H1 (cell line): ENCODE data around the gene PPAT. TPM values are rescaled to one million over a fixed set of nuclear protein-coding genes. Genes with fewer than 3 reads are reported as not detected.
A peak's percentile ranks its signal among the peaks of the same experiment; 100 is the strongest.

Experiments used
- CTCF ChIA-PET: fragments of 300-600 bp; sonication (Branson Sonifier 250); formaldehyde crosslinking; loops from one replicate; lab custom pipeline; 2021; ENCODE audit not compliant: partially characterized antibody; lab: Charles Lee
- POLR2A ChIA-PET: fragments of 300-600 bp; sonication (Branson Sonifier 250); formaldehyde crosslinking; loops from one replicate; lab custom pipeline; 2021; ENCODE audit warnings: inconsistent platforms; ENCODE audit not compliant: partially characterized antibody; lab: Charles Lee
- DNase-seq, 2 experiments: peaks; one replicate each; pipeline versions ENCODE4 v3.0.0 to v3.0.0-alpha.2; 2010 to 2022; ENCODE audit warnings: low spot score in 2 of 2, low read depth in 1 of 2, mixed read lengths in 1 of 2
- FAIRE-seq: peaks from 2 replicates; lab custom pipeline; 2011; peaks lifted over from hg19 to GRCh38; lab: Jason Lieb, UNC
- H2AFZ ChIP-seq: 2 replicates; pipeline ENCODE4 v1.8.1; 2012; ENCODE audit warnings: low read length, inconsistent platforms
- H2AK5ac ChIP-seq: 2 replicates; pipeline ENCODE4 v1.6.1; 2013; ENCODE audit warnings: low read depth, low read length
- H2BK120ac ChIP-seq: replicated peaks from 2 replicates; pipeline ENCODE3; 2013; ENCODE audit warnings: low read depth, low read length, inconsistent platforms
- H2BK12ac ChIP-seq: 2 replicates; pipeline ENCODE4 v1.6.1; 2013; ENCODE audit warnings: low read depth, low read length
- H2BK15ac ChIP-seq: 2 replicates; pipeline ENCODE4 v1.6.1; 2013; ENCODE audit warnings: low read length
- H2BK20ac ChIP-seq: 2 replicates; pipeline ENCODE4 v1.6.1; 2013; ENCODE audit warnings: low read length
- H2BK5ac ChIP-seq: 2 replicates; pipeline ENCODE4 v1.6.1; 2013; ENCODE audit warnings: low read depth, low read length
- H3K14ac ChIP-seq: 2 replicates; pipeline ENCODE4 v1.6.1; 2013; ENCODE audit warnings: inconsistent platforms; ENCODE audit not compliant: insufficient read length
- H3K18ac ChIP-seq: 2 replicates; pipeline ENCODE4 v1.6.1; 2013; ENCODE audit warnings: low read length; ENCODE audit errors: extremely low read depth
- H3K23ac ChIP-seq: 2 replicates; pipeline ENCODE4 v1.6.1; 2013; ENCODE audit warnings: inconsistent platforms; ENCODE audit not compliant: insufficient read length
- H3K23me2 ChIP-seq: 2 replicates; pipeline ENCODE4 v1.6.1; 2013; ENCODE audit warnings: low read depth, low read length
- H3K27ac ChIP-seq: 2 replicates; pipeline ENCODE4 v1.6.1; 2011; ENCODE audit warnings: low read depth, low read length, inconsistent platforms
- H3K27me3 ChIP-seq, 4 experiments: replicated peaks in 1 of 4; 1 replicate in 1 of 4; 2 replicates in 3 of 4; pipeline versions ENCODE4 v1.6.1 to v1.8.1; 2011 to 2013; ENCODE audit warnings: low read length in 3 of 4, mild to moderate bottlenecking in 3 of 4, inconsistent platforms in 2 of 4, mixed read lengths in 2 of 4, moderate library complexity in 1 of 4; ENCODE audit not compliant: control insufficient read depth in 3 of 4, insufficient read depth in 3 of 4; ENCODE audit errors: extremely low read depth in 1 of 4
- H3K36me3 ChIP-seq, 4 experiments: 2 replicates each; pipeline versions ENCODE4 v1.6.1 to v1.8.1; 2011 to 2013; ENCODE audit warnings: mild to moderate bottlenecking in 4 of 4, low read length in 3 of 4, moderate library complexity in 2 of 4, control low read depth in 1 of 4, inconsistent platforms in 1 of 4; ENCODE audit not compliant: insufficient read depth in 4 of 4, control insufficient read depth in 2 of 4
- H3K4ac ChIP-seq: replicated peaks from 2 replicates; pipeline ENCODE3; 2013; ENCODE audit warnings: low read length, low read depth, mixed read lengths, inconsistent platforms; ENCODE audit not compliant: insufficient read length
- H3K4me1 ChIP-seq, 4 experiments: replicated peaks in 1 of 4; 1 replicate in 1 of 4; 2 replicates in 3 of 4; pipeline versions ENCODE4 v1.6.1 to v1.8.1; 2011 to 2013; ENCODE audit warnings: low read length in 3 of 4, inconsistent platforms in 2 of 4, mixed read lengths in 1 of 4; ENCODE audit not compliant: insufficient read depth in 4 of 4, control insufficient read depth in 3 of 4
- H3K4me2 ChIP-seq, 2 experiments: 2 replicates each; pipeline versions ENCODE4 v1.6.1 to v1.8.1; 2011 to 2013; ENCODE audit warnings: low read depth in 2 of 2, low read length in 2 of 2, control low read depth in 1 of 2, inconsistent platforms in 1 of 2, mild to moderate bottlenecking in 1 of 2; ENCODE audit not compliant: insufficient read depth in 1 of 2
- H3K4me3 ChIP-seq, 4 experiments: fragments of 200-600, 300-600 bp in 1 of 4; sonication (generic), shearing (Covaris generic), sonication (Bioruptor Twin) in 1 of 4; 2 replicates each; pipeline versions ENCODE4 v1.5.1 to v1.8.1; 2011 to 2016; ENCODE audit warnings: low read length in 4 of 4, low read depth in 3 of 4, control low read depth in 2 of 4, inconsistent platforms in 2 of 4, mild to moderate bottlenecking in 2 of 4, mixed read lengths in 1 of 4, moderate library complexity in 1 of 4; ENCODE audit not compliant: insufficient read depth in 2 of 4; ENCODE audit errors: extremely low read depth in 1 of 4
- H3K56ac ChIP-seq: replicated peaks from 2 replicates; pipeline ENCODE3; 2013; ENCODE audit warnings: low read depth, mild to moderate bottlenecking, mixed read lengths, low read length, inconsistent platforms; ENCODE audit not compliant: insufficient read length
- H3K79me1 ChIP-seq: 2 replicates; pipeline ENCODE4 v1.6.1; 2013; ENCODE audit warnings: low read depth, low read length, control low read depth
- H3K79me2 ChIP-seq, 2 experiments: 2 replicates each; pipeline versions ENCODE4 v1.6.1 to v1.8.1; 2012 to 2013; ENCODE audit warnings: low read length in 2 of 2, mild to moderate bottlenecking in 2 of 2, inconsistent platforms in 1 of 2; ENCODE audit not compliant: insufficient read depth in 2 of 2, control insufficient read depth in 1 of 2
- H3K9ac ChIP-seq, 4 experiments: replicated peaks in 1 of 4; 1 replicate in 1 of 4; 2 replicates in 3 of 4; pipeline versions ENCODE4 v1.6.1 to v1.8.1; 2011 to 2013; ENCODE audit warnings: low read depth in 3 of 4, low read length in 3 of 4, control low read depth in 2 of 4, mild to moderate bottlenecking in 2 of 4, moderate library complexity in 2 of 4, inconsistent platforms in 1 of 4; ENCODE audit errors: extremely low read depth in 1 of 4
- H3K9me3 ChIP-seq, 2 experiments: 2 replicates each; pipeline versions ENCODE4 v1.6.1 to v1.8.1; 2012 to 2013; ENCODE audit warnings: mild to moderate bottlenecking in 2 of 2, moderate library complexity in 2 of 2, control low read depth in 1 of 2, inconsistent platforms in 1 of 2, low read depth in 1 of 2, low read length in 1 of 2, mixed read lengths in 1 of 2; ENCODE audit not compliant: insufficient read depth in 2 of 2
- H4K20me1 ChIP-seq, 2 experiments: replicated peaks in 1 of 2; 2 replicates each; pipeline versions ENCODE3 to v1.8.1; 2011 to 2013; ENCODE audit warnings: inconsistent platforms in 2 of 2, low read length in 2 of 2, mild to moderate bottlenecking in 1 of 2; ENCODE audit not compliant: insufficient read depth in 2 of 2, control insufficient read depth in 1 of 2
- H4K5ac ChIP-seq: 2 replicates; pipeline ENCODE4 v1.6.1; 2013; ENCODE audit warnings: low read length, low read depth, mixed read lengths, inconsistent platforms; ENCODE audit not compliant: insufficient read length
- H4K8ac ChIP-seq: 2 replicates; pipeline ENCODE4 v1.8.0; 2013; ENCODE audit warnings: mild to moderate bottlenecking, moderate library complexity, low read length, inconsistent platforms; ENCODE audit not compliant: insufficient read depth; ENCODE audit errors: extremely low read depth
- H4K91ac ChIP-seq: replicated peaks from 2 replicates; pipeline ENCODE3; 2013; ENCODE audit warnings: low read length, mixed read lengths, inconsistent platforms; ENCODE audit not compliant: insufficient read length
- BCL11A ChIP-seq, 2 experiments: IDR thresholded peaks; one replicate each; pipeline ENCODE4 v1.6.1; 2011; ENCODE audit warnings: low read depth in 2 of 2, low read length in 2 of 2, mild to moderate bottlenecking in 2 of 2
- CBX5 ChIP-seq: fragments of 300-800, 300-1000 bp; sonication (generic); IDR thresholded peaks from 2 replicates; pipeline ENCODE4 v1.7.1; 2016; ENCODE audit warnings: antibody characterized with exemption, low read length, low read depth
- CHD1 ChIP-seq: IDR thresholded peaks from 2 replicates; pipeline ENCODE4 v1.6.1; 2012; ENCODE audit warnings: low read depth, low read length, improper control_type of control experiment
- CHD2 ChIP-seq: IDR thresholded peaks from 2 replicates; pipeline ENCODE4 v1.6.1; 2012; ENCODE audit warnings: low read length, improper control_type of control experiment
- JUN ChIP-seq: IDR thresholded peaks from 2 replicates; pipeline ENCODE4 v1.6.1; 2011; ENCODE audit warnings: low read depth, mild to moderate bottlenecking, improper control_type of control experiment, low read length
- RAD21 ChIP-seq, 2 experiments: IDR thresholded peaks in 1 of 2; conservative IDR thresholded peaks in 1 of 2; 2 replicates each; pipeline ENCODE4 v1.6.1; 2011; ENCODE audit warnings: low read depth in 2 of 2, low read length in 2 of 2, improper control_type of control experiment in 1 of 2, inconsistent platforms in 1 of 2, mild to moderate bottlenecking in 1 of 2, moderate library complexity in 1 of 2
- RBBP5 ChIP-seq: IDR thresholded peaks from 2 replicates; pipeline ENCODE4 v1.7.1; 2012; ENCODE audit warnings: low read depth, mild to moderate bottlenecking, inconsistent platforms, low read length, moderate library complexity, borderline replicate concordance
- SIN3A ChIP-seq, 2 experiments: IDR thresholded peaks in 1 of 2; conservative IDR thresholded peaks in 1 of 2; 2 replicates each; pipeline ENCODE4 v1.6.1; 2011 to 2012; ENCODE audit warnings: low read length in 2 of 2, improper control_type of control experiment in 1 of 2, low read depth in 1 of 2, mild to moderate bottlenecking in 1 of 2
- TAF7 ChIP-seq: optimal IDR thresholded peaks from 2 replicates; pipeline ENCODE3; 2011; ENCODE audit warnings: low read depth, mild to moderate bottlenecking, inconsistent platforms, low read length, moderate library complexity, borderline replicate concordance
- polyA plus RNA-seq, 7 experiments: library from polyadenylated mRNA; depleted of rRNA in 3 of 7; stranded (reverse) in 5 of 7; unstranded in 2 of 7; fragments of >200 nt in 5 of 7; fragments of 200-250 nt in 2 of 7; gene quantifications; 1 replicate in 5 of 7; 2 replicates in 1 of 7; 4 replicates in 1 of 7; pipeline versions ENCODE4 v1.2.1 to v1.2.3, GENCODE V29; 2011 to 2013; ENCODE audit warnings: missing spikeins in 2 of 7, mixed read lengths in 2 of 7
- total RNA-seq: library from RNA; stranded (reverse); fragmentation: NEBNext Ultra II Directional; extraction: Animal tissue kit (Norgen Biotek cat#: 25700); gene quantifications from 2 replicates; pipeline ENCODE4 v1.2.1, GENCODE V29; 2021
- TF ChIP-seq, protein P1 (sequence below): IDR thresholded peaks from 2 replicates; pipeline ENCODE4 v1.6.1; 2012; ENCODE audit warnings: low read length, inconsistent platforms

The PPAT gene
- total and polyA plus RNA-seq, 2 of the 8 experiments (the other 6 are each of a cell fraction or from before 2014, with no cell fraction given): 24.5 to 104 TPM

- Histone ChIP-seq H3K36me3 (peaks cover 23 to 96% (median 66%) of the 10 kb centered on the region in 4 experiments), H3K4ac (no peak overlapping the region), H3K27ac (no peak overlapping the region), H3K23ac (no peak overlapping the region), H3K9ac (no peak overlapping the region), H3K79me2 (peaks cover 0 to 50% of the 10 kb centered on the region in 2 experiments; a peak in 3 of 4 replicates), H3K56ac (no peak overlapping the region), H4K20me1 (peaks cover 4 to 5% of the 10 kb centered on the region in 2 experiments), H2BK5ac (no peak overlapping the region), H2BK12ac (no peak overlapping the region), H4K8ac (no peak overlapping the region), H3K9me3 (no peaks in the 10 kb centered on the region), H2AK5ac (no peak overlapping the region), H4K91ac (no peak overlapping the region), H3K79me1 (no peaks in the 10 kb centered on the region), H2BK20ac (no peak overlapping the region), H3K4me3 (no peak overlapping the region), H2BK120ac (no peak overlapping the region), H3K4me1 (no peaks in the 10 kb centered on the region), H2AFZ (no peak overlapping the region), H3K18ac (no peak overlapping the region), H3K14ac (no peak overlapping the region), H2BK15ac (no peak overlapping the region), H3K23me2 (no peaks in the 10 kb centered on the region), H4K5ac (no peak overlapping the region), H3K4me2 (no peak overlapping the region), H3K27me3 (no peaks in the 10 kb centered on the region)
- FAIRE-seq: peak; percentile 19
- TF ChIP-seq RBBP5 (no peak), TAF7 (no peak), CHD2 (no peak), CBX5 (no peak), CHD1 (no peak), BCL11A (IDR thresholded peaks at IDR 0.05; ENCODE audit: low read depth in 2 of 2, low read length in 2 of 2) (no peak), RAD21 (IDR thresholded peaks at IDR 0.05 in 1 of 2, conservative IDR thresholded peaks at IDR 0.05 in 1 of 2; ENCODE audit: low read depth in 2 of 2, low read length in 2 of 2) (no peak), JUN (no peak), SIN3A (conservative IDR thresholded peaks at IDR 0.05 in 1 of 2, IDR thresholded peaks at IDR 0.05 in 1 of 2; ENCODE audit: low read depth in 1 of 2, low read length in 2 of 2) (no peak)
- TF ChIP-seq, protein P1, sequence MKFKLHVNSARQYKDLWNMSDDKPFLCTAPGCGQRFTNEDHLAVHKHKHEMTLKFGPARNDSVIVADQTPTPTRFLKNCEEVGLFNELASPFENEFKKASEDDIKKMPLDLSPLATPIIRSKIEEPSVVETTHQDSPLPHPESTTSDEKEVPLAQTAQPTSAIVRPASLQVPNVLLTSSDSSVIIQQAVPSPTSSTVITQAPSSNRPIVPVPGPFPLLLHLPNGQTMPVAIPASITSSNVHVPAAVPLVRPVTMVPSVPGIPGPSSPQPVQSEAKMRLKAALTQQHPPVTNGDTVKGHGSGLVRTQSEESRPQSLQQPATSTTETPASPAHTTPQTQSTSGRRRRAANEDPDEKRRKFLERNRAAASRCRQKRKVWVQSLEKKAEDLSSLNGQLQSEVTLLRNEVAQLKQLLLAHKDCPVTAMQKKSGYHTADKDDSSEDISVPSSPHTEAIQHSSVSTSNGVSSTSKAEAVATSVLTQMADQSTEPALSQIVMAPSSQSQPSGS: no peak
- DNase-seq: no peak
- ChIA-PET POLR2A (interaction anchor here (1.6 to 1.9 kb wide), 2 partner anchors 11 to 17 kb away, joined by 6 read pairs; no protein-coding TSS in a partner anchor), CTCF (interaction anchor here (0.7 kb wide), 1 partner anchor 124 kb away, joined by 3 read pairs; no protein-coding TSS in a partner anchor)
Observed at GRCh38 chr4:56448301-56448700, 12.9 kb upstream of the PPAT start.
